ENCODE results near the gene ADGB.

The ADGB gene

DNA sequence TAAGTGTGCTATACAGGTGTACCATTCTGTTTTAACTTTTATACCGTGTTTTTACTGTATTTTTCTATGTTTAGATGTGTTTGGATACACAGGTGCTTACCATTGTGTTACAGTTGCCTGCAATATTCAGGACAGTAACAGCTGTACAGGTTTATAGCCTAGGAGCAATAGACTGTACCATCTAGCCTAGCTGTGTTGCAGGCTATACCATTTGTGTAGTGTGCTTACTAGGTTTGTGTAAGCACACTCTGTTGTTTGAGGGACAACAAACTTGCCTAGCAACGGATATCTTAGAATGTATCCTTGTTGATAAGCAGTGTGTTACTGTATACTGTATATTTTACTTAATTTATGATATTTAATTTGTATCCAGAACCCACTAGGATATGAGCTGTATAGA lies 35.2 kb downstream of the ADGB start:
- DNase-seq (ENCODE audit: low read depth): no peak

DNA sequence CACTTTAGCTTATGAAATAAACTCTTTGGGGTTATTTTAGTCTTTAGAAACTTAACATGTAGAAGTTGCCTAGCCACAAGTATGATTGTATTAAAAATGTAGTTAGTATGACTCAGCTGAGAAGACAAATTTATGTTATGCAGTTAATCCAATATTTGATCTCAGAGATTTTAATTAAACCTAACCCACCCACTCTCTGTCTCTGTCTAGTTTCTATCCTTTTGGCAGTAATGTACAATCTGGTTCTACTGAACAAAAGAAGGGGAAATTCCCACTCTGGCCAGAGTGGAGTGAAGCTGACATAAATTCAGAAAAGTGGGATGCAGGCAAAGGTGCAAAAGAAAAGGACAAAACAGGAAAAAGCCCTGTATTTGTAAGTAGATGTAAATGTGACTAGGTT lies 36.4 kb downstream of the ADGB start:
- no peak for DNase-seq (ENCODE audit: low read depth)

DNA sequence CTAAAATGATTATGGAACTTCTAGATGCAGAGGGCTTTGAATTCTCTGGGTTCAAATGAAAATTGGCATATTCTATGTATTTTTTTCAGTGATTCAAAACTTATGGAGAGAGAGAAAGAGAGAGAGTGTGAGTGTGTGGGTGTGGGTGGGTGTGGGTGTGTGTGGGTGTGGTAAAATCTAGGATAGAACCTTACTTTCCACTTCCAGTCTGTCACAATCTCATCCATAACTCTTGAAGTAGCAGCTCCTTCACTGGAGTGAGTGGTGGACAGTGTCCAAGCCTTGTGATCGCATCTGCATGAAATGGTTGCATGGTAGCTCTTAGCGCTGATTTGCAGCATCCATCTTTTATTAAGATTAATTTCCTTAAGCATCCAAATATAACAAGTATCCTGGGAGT lies 37.7 kb downstream of the ADGB start:
- DNase-seq (ENCODE audit: low read depth): no peak

DNA sequence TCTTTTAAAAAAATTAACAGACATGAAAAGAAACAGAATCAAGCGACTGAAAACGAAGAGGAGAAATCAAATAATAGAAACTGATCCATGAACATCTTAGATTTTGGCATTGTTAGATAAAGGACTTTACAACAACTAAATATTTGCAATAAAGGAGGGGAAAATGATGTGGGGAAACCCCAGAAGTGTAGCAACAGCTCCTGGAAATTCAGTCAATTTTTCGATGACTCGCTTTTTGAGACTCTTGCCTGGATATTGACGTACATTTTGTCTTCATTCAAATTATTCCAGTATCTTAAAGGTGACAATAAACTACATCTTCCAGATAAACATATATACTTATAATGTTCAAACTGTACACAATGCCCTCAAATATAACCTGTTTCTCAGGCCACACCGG lies 44.1 kb downstream of the ADGB start:
- no peak for DNase-seq (ENCODE audit: low read depth)

DNA sequence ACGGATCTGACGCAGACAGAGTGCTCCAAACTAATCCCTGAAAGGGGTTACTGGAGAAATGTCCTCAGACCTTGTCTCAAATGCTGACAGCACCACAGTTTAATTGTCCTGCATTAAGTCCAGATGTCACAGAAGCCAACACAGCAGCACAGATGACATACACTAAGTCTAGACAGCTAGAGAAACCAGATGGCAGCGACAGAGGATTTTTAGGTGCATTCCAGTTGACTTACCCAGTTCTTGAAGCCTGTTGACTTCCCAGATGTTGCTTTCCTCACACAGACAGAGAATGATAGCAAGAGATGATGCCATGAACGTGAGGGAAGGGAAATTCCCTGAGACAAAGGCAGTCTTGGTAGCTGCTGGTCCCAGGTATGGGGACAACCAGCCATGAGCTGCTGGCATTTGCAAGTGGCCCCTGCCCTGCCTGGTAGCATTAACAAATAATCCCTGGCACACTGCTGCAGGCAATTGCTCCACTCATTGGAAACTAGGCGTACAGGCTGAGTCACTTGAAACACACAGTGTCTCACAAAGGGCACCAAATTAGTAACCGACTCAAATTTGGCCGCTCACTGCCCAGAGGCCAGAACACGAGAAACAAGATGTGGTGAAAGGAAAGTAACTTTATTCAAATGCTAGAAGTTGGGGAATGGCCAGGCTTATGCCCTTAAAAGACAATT lies 52.2 kb downstream of the ADGB start:
- DNase-seq (ENCODE audit: low read depth): peak; percentile 6

DNA sequence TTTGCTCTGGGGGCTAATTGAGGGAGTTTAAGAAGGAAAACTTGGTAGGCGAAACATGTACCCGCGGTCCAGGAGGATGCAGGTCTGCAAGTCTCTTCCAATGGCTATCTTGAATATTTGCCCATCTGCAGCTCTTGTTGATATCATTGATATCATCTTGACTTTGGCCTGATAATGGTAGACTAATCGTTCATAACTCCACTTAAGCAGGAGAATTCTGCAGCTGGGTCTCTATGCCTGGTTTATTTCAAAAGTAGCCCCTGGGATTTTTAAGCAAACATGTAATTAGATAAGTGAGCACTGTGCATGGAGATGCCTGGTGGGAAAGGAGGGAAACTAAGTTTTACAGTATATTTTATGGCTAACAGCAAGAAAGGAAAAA lies 52.7 kb downstream of the ADGB start:
- DNase-seq (ENCODE audit: low read depth): no peak

DNA sequence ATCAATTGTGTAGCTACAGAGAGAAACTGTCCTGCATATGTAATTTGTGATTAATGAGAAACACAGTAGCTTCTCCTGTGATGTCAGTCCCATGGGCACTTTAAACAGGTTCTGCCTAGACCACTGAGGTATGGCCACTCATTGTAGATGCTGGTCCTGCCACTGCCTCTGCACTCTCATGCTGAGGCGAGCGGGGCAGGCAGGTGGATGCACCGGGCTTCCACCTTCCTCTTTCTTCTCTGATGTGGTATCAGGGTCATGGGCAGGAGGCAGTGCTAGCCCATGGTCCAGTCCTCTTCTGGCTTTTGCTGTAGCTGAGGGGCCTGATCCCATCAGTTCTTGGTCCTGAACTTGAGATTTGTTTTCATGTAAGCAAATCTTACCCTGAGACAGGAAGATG lies 58.7 kb downstream of the ADGB start:
- no peak for DNase-seq (ENCODE audit: low read depth)

DNA sequence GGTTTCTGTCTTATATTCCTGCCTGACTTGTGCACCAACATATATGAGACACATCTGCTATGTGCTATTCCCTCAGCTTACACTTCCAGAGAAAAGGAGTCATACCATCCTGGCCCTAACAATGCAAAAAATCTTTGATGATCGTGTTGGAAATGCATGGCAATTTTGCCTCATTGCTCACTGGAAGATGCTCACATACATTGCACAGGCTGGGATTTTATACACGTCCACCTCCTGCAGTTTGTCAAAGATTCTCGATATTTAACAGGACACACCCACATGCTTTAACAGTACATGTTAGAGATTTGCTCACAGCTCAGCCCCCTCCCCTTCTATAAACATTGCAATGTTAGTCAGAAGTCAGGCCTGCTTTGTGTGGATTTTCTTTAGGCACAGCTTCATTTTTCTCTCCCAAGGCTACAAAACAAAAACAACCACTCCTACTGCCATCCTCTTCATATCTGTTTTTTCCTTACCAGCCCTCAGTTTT lies 66.1 kb downstream of the ADGB start:
- DNase-seq (ENCODE audit: low read depth): no peak

DNA sequence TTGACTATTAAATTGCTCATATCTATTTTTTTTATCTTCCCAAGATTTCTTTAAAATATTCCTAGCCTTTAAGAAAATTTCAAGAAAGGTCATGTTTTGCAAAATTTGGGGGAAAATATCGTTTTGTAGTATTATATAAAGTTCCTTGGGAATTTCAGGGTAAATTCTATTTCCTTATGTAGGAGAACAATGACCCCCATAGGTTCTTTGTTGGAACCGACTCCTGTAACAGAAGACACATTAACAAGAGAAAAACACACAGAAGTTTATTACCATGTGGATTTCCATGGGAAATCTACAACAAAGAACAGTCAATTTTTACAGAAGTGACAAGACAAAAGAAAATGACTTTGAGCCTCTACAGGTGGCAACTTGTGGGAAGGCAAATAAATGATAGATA lies 68.1 kb downstream of the ADGB start:
- no peak for DNase-seq (ENCODE audit: low read depth)

DNA sequence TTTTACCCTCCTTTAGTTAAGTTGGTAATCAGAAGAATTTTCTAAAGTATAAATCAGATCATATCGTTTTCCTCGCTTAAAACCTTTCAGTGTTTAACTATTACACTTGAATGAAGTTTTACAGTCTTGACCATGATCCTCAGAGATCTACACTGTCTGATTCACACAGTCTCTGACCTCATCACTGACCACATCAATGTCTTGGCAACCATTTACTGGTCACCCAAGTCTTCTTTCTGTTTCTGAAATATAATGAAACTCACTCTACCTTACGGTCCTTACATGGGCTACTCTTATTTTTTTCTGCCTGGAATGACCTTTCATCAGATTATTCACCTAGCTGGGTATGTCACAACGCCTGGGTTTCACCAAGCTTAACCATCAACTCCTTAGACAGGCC lies 71.4 kb downstream of the ADGB start:
- no peak for DNase-seq (ENCODE audit: low read depth)

DNA sequence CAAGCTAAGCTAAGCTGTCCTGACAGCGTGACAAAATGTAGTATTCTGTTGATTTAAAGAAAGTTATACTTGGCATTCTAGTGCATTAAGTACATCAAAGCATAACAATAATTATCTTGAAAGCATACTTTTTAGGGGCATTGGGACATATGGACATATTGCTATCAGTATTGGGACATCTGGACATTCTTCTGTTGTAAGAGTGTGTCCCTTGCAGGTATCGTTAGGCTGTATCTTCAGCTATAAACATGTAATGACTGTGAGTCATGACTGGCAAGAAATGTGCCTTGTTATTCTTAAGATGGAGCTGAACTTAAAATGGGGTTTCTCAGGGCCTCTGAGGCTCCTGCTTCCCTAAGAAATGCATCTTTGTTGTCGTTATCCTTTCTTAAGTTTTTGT lies 74.3 kb downstream of the ADGB start:
- DNase-seq (ENCODE audit: low read depth): no peak

DNA sequence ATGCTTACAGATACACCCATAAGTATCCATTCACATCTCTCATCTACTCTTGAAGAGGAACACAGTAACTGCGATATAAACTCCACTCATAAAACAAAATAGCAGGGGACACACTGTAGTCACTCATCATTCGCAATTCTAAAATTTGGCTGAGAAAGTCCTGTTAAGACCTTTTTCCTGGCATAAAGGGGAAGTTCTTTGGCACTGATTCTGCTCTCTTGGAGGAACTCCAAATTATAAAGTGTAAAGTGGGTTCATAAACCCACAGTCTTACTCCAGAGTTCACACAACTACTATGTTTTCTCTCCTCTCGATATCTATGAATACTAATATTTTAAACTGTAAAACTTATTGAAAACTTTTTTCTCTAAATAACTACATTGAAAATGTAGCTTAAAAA lies 80.6 kb downstream of the ADGB start:
- DNase-seq (ENCODE audit: low read depth): no peak

DNA sequence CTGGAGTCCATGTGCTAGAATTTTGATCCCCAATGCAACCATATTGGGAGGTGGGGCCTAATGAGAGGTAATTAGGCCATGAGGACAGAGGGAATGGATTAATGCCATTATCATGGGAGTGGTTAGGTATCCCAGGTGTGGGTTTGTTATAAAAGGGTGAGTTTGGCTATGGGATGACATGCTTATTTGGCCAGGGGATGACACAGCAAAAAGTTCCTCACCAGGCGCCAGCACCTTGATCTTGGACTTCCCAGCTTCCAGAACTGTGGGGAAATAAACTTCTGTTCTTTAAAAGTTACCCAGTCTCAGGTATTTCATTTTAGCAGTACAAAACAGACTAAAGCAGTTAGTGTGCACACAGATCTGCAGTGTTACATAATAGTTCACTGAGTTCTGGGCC lies 84.1 kb downstream of the ADGB start:
- no peak for DNase-seq (ENCODE audit: low read depth)

DNA sequence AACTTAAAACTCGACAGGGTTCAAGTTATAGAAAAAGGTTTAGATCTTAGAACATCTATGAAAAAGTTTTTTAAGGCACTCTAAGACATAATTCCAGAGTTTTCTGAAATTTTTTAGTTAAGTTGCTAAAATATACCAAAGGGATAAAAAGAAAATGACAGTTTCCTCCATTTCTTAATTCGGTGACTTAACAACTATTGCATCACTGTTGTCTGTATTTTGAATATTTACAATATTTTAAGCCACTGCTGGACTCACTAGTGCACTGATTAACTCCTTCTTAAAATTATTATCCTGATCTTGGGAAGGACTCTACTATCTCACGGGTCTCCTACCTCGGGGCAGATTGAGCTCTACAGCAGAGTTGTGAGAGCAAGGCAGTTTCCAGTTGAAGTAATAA lies 91.0 kb downstream of the ADGB start:
- DNase-seq (ENCODE audit: low read depth): no peak

DNA sequence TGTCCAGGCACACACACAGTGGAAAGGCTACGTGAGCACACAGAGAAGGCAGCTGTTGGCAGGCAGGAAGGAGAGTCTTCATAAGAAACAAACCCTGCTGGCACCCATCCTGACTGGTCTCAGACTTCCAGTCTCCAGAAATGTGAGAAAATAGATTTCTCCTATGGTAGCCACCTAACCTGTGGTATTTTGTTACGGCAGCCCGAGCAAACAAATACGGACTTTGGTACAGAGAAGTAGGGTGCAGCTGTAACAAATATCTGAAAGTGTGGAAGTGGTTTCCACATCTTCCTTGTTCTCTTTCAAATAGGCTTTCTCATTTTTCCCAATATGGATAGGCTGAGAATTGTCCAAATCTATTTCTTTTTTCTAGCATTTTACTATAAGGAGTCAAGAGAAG lies 94.6 kb downstream of the ADGB start:
- DNase-seq (ENCODE audit: low read depth): no peak

DNA sequence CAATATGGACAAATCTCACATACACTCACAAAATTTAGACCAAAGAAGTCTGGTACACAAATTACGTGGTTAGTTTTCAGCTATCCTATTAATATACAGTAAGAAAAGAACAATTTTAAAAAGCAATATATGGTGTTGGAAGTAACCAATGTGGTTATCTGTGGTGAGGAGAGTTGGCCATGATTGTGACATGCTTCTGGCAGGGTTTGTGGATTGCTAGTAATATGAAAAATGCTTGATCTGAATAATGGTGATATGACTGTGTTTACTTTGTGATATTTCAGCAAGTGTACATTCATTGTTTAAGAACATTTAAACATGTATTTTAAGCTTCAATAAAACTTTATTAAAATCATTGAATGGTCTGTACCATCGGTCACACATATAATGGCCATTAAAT lies 99.1 kb downstream of the ADGB start:
- DNase-seq (ENCODE audit: low read depth): no peak

DNA sequence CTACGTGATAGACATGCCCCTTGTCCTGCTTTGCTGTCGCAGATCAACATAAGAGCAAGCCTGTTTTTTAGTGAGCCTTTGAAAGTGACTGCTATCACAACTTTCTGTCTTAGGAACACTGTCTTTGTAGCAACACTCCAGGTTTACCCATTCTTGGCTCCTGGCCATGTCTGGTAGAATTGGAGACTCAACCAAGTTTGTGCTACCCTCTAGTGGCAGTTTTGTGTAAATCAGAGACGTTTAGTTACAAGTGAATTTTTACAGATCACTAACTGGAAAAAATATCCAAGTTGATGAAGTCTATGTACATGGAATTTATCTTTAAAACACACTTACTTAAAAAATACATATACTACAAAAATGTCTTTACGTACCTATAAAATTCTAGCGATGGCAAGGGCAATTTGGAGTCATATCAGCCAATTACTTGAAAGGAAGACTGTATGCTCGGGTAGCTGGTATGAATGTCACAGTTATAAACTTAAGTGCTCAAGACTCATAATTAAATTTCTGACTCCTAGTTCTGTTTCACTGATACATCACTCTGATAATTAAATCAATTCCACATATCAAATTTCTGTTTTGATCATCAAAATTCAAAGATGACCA lies 101.4 kb downstream of the ADGB start:
- DNase-seq (ENCODE audit: low read depth): peak; percentile 69

DNA sequence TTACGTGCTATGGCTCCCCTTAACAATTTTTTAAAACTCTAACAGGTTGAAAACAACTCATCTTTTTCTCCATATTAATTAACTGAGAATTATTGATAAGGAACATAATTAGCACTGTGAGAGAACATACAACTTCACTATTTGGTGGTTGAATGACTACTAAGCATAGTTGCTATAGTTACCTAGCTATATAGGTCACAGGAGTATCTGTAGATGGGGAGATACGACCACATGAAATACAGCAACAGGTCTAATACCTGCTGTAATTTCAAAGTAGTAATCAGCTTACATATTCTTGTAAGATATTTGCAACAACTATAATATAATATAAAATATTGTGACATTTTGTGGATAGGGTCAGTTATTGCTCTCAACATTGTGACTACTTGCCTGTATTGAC lies 102.9 kb downstream of the ADGB start:
- no peak for DNase-seq (ENCODE audit: low read depth)

DNA sequence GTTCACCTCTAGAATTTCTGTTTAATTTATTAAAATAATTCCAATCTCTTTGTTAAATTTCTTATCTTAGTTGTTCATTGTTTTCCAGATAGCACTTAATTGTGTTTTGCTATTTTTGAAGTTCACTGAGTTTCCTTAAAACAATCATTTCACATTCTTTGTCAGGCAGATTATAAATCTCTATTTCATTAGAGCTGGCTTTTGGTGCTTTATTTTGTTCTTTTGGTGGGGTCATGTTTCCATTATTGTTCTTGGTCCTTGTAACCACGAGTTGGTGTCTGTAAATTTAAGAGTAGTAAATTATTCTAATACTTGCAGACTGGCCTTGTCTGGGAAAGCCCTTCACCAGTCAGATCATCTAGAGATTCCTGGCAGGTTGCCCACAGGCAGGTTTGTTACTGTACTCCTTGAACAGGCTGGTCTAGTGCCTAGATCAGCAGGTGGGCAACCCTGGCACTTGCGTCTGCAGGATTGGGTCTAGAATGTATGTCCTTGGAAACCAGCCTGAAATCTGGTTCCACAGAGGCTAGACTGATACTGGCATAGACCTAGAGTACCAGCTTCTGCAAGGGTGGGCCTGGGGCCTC lies 110.4 kb downstream of the ADGB start:
- no peak for DNase-seq (ENCODE audit: low read depth)

DNA sequence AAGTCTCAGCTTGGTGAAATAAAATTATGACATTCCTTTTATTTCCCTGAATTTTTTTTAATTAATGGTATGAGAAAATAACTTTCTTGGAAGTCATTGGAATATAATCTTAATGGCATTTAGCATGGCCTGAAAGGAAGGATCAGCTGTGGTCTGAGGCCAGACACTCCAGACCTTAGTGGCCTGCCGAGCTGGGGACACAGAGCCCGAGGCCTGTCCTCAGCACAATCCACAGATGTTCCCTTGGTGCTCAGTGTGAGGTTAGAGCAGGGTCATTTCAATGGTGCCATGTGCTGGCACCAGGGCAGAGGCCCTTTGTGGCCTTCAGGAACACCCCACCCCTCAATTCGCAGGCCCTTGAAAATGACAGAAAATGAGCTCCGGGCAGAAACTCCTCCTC lies 120.6 kb downstream of the ADGB start:
- DNase-seq (ENCODE audit: low read depth): no peak

DNA sequence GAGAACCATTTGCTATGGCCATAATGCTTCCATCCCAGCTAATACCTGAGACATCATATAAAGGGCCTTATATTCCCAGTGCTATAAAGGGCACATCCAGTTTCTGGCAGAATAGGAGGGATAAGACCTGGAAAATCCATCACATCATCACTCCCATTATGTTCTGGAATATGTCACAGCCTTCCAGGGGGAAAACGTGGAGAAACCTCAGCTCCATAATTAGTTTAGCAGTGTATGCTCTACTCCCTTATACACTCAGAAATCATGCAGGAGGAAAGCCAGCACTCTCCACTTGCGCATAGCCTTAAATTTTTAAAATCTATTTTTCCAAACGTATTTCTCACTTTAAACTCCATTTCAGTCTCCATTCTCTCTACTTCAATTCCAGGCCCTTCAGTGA lies 140.9 kb downstream of the ADGB start:
- DNase-seq (ENCODE audit: low read depth): no peak

DNA sequence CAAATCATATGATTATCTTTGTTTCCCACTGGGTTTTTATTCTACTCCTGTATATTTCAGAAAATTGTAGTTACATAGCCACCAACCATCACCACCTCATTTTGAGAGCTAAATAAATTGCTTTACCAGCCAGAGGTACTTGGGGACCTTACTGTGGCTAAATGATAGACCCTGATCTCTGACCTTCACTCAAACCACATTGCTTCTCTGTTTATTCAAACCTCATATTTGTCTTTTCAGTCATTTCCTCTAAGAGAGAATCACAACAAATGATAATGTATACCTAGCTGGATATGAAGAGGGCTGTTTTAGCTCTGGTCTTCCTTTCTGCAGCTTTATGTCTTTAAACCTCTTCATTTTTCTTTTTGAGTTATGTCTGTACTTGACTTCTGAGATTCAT lies 142.8 kb downstream of the ADGB start:
- DNase-seq (ENCODE audit: low read depth): no peak

DNA sequence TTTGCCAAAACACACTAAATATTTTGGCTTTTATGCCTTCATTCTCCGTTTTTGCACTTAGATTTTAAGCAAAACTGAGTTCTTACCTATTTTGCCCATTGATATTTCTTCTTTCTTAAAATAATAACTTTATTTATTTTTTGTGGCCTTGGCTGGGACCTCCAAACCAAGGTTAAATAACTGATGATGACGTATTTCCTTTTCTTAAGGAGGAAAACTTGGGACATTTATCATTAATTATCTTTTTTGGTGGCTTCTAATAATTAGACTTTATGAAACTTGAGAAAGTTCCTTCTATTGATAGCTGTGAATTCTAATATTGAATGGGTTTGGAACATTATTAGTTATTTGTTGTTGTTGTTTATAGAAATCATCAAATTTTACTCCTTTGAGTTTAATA lies 154.5 kb downstream of the ADGB start:
- no peak for DNase-seq (ENCODE audit: low read depth)

DNA sequence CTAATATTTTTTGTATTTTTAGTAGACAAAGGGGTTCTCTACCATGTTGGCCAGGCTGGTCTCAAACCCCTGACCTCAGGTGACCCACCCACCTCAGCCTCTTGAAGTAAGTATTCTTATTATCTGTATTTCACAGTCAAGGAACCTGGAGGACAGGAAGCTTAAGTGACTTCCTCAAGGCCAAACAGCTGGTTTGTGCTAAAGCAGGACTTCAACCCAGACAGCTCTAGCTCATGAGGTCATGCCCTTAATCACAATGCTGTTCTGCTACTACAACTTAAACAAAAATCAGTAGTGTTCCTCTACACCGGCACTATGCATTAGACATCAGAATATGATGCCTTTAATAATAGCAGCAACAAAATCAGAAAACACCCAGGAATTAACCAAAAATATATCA lies 168.9 kb downstream of the ADGB start:
- DNase-seq (ENCODE audit: low read depth): no peak
